GM19328 (cell line): ENCODE results near the gene CERS5.
A peak's percentile ranks its signal among the peaks of the same experiment; 100 is the strongest.
"Not testable (repeated sequence)": the region's sequence is repeated elsewhere in the genome, so short reads cannot be mapped to it uniquely, and the experiment has no call there.

ENCODE experiments used
- ATAC-seq: cut with Tn5 transposase; IDR thresholded peaks from one replicate; pipeline ENCODE4 v1.9.1; 2021; ENCODE audit warnings: mild to moderate bottlenecking, moderate library complexity; ENCODE audit not compliant: unreplicated experiment

Gene CERS5

GRCh38 chr12:50104417-50105366 is 62.5 kb downstream of the CERS5 start:
- no peak for ATAC-seq

DNA sequence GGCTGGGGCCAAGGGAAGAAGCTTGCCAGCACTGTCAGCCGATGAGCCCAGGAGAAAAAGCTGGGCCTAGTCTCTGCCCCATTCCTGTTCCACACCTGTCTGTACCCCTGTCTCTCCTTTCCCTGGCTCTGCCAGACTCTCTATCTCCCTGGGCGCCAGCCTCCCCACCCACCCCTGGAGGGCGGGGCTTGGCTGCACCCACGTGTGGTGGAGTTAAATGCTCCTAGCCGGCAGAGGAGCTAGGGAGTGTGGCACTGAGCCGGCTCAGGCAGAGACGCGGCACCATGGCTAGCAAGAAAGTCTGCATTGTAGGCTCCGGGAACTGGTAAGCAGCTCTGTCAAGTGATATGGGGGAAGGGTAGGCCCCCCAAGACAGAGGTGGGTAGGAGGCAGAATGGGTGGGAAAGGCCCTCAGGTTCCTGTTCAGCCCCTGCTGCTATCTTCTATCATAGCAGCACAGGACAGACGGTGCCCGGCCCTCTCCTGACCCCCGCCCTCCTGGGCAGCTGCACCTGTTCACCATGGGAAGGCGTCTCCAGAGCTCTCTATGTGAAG is 63.3 kb downstream of the CERS5 start, which contains the start of gene GPD1:
Gene GPD1 (plus strand): TSS at position 242 of the 555 bp plus-strand sequence. CDS start 43 bp downstream, at position 285.
- no peak for ATAC-seq

DNA sequence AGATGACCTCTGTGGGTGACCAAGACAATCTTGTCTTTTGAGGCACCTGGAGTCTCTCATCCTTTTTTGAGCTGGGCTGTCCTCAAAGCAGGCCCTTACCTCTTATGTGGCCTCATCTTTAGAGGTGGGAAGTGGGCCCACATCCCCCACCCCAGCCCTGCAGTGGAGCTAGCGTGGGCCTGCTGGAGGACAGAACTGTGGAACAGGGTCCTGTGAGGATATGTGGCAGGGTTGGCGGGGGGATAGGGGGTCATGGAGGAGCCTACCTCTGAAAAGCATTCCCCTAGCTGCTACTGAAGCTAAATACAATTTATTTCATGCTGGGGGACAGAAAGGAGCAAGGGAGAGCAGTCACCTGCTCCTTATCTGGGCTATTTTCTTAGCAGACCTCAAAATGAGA is 63.8 kb downstream of the CERS5 start:
- no peak for ATAC-seq

DNA sequence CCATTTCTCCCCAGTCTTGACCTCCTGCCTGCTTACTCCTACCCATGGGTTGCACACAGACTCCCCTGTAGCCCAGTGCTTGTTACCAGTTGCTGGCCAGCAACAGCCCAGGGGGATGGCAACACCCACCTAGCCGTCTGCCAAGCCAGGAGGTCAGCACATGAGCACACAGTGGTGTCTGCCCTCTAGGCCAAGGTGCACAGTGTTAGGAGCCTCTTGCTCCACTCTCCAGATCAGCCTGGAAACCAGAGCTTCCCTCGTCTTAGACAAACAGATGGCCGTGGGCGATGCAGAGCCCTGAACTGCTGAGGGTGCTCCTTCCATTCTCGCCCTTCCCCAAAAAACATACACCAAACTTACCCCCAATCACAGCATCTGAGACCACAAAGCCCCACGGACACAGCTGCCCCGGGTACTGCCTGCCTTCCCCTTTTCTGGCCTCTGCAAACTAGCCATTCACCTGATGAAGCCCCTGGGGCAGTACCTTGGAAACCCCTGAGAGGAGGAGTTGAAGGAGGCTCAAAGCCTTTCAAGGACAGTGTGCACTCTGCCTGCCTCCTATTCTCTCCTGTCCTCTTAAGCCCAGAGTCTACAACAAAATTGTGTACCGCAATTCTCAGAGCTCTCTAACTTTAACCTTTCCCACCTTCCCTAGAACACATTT is 64.4 kb downstream of the CERS5 start:
- ATAC-seq = no peak

DNA sequence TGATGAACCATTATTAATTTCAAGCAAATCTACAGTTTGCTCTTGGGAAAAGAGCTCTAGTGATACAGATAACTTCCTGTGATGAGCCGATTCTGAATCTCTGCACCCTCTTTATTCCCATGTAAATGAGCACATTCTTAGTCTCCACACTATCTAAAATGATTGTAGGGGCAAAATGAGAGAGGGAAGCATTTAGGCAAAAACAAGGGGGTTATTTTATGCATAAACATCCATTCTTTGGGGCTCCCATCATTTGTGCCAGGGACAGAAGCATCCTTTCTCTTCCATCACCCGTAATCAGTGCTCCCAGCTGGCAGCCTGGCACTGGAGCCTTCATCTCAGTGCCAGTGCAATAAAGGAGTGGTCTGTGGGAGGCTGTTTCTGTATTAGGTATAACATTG is 65.0 kb downstream of the CERS5 start:
- ATAC-seq = no peak

DNA sequence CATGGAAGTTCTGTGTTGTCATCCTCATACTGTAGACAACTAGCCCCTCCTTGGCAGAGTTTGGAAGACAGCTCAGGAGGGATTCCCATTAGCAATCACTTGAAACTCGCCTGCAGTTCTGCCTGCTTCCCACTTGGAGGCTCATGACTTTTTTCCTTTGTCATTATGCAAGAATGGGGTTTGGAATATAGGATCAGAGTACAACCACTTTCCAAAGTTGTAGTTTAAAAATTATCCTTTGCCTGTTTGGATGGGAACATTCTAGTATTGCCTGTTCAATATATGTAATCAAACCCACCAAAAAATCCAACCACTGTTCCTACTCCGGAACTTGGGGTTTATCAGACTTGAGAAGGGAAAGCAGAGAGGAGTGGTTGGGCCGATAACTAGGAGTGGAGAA is 65.5 kb downstream of the CERS5 start:
- ATAC-seq = no peak

DNA sequence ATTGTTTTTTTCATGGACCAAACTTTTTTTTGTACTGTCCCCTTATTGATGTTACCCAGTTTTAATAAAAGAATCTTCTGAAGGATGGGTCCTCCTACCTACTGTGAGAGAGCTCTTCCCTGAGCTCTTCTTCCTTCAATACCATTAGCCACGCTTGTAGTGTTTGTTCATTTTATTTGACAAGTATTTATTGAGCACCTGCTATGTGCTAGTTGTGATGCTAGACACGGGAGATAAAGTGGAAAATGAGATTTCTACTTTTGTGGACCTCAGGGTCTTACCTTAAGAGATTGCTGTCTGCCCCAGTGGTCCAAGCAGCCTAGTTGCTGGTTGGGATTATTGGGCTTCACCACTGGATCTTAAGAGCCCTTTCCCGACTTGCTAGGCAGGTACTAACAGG is 66.6 kb downstream of the CERS5 start:
- no peak for ATAC-seq

DNA sequence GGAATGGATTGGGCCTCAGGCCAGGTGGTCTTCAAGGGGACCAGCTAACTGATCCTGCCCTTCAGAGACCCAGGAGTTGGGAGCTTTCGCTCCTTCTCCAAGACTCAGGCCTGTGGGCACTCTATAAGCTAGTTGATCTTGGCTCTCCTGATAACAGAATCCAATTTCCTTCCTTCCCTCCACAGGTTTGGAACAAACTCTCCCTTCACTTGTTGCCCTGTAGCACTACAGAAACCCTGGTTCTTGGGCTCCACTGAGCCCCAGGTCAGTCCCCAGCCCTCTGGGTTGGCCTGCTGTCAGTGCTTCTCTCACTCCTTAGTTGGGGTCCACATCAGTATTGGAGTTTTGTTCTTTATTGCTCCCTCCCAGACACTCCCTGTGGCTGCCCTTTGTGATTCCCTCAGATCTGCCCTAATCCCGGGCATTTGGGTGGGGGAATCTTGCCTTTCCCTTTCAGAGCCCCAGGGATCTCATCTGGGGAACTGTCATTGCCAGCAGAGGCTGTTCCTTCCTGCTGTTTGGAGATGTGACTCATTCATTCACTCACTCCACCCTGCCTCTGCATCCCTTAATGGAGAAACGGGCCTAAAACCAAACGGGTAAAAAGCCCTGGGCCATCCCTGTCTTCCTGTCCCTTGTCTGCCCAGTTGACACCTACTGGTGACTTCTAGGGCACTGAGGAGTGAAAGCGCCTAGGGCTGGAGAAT is 67.7 kb downstream of the CERS5 start:
- ATAC-seq = no peak

DNA sequence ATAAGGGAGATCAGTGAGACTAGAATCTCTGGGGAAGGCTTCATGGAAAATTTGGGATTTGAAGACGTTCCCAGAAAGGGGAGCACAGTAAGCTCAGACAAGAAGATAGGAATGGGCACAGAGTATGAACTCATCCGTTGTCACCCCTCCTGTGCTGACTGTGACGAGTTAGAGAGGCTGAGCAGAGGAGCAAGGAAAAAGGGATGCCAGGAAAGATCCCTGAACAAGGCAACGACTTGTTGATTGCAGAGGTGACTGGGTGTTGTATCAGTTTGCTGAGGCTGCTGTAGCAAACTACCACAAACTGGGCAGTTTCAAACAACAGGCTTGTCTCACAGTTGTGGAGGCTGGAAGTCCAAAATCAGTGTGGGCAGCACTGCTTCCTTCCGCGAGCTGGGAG is 69.2 kb downstream of the CERS5 start:
- ATAC-seq = no peak

DNA sequence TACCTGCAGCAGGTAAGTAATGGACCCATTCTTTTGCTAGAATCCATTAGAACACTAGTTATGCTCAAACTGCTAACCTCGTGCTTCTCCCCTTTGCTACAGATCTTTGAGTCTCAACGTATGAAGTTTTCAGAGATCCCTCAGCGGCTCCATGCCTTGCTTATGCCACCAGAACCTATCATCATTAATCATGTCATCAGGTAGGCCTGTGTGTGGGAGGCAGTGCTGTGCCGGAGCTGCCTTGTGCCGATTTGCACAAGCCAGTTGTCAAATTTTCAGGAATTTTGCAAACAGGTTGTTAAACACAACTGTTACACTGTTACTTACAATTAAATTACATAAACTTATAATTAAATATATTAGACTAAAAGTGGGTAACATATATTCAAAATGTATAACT is 76.8 kb downstream of the CERS5 start:
- no peak for ATAC-seq

DNA sequence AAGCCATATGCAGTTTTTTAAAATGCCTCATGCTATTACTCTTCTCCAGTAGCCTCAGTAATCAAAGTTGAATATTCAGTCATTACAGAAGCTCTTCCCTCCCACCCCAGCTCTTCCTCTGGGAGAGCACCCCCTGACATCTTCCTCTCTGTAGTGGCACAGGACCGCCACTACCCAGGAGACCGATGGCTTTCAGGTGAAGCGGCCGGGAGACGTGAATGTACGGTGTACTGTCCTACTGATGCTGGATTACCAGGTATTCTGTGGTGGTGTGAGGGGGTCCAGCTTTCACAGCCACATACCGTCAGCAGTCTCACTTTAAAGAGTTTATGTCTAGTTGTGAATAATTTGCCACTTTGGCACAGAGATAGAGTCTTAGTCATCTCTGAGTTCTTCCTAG is 77.4 kb downstream of the CERS5 start:
- no peak for ATAC-seq

DNA sequence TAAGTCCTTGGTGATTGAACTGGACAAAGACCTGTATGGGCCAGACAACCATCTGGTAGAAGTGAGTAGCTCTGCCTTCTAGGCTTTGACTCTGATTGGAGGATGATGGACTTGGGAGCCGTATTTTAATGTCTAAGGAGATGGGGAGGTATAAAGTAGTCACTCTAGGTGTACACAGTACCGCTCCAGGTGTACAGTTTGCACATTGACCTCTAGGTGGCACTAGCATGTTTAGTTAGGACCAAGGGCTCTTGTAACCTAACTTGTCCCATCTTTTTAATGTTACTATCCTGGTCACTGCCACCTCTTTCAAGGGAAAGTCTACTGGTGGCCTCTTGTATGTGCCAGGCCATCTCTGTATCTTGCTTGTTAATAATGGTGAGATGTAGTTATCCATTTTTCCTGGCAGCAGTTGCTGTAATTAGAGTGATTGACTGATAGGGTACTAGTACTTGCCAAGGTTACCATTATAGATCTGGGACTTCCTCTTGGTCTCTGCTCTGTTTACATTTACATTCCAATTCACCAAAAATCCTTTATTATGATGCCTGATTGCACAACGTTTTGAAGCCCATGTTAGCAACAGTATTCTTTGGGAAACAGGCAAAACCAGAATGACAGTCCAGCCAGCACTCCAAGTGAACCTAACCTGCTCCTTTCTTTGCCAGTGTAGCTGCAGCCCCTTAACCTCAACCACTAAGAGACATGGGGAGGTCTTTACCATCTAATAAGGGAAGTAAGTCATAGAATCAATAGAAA is 78.4 kb downstream of the CERS5 start:
- ATAC-seq = no peak

- ATAC-seq = no peak
Measured at GRCh38 chr12:50087995-50088394, 79.2 kb downstream of the CERS5 start.

DNA sequence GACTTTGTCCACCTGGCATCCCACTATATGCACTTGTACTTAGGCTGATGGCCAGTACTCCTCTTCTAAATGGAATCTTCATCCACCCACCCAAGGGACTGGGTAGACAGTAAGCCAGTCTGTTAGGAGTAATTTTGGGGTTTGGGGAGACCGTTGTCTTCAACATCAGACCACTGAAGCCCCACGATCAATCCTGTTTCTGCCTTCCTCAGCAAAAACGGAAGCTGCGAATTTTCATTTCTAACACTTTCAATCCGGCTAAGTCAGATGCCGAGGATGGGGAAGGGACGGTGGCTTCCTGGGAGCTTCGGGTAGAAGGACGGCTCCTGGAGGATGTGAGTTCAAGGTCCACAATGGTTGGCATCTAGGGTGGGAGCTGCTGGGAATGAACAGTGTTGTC is 80.0 kb downstream of the CERS5 start:
- ATAC-seq = no peak

GRCh38 chr12:50086148-50086547 is 81.0 kb downstream of the CERS5 start:
- ATAC-seq = no peak

DNA sequence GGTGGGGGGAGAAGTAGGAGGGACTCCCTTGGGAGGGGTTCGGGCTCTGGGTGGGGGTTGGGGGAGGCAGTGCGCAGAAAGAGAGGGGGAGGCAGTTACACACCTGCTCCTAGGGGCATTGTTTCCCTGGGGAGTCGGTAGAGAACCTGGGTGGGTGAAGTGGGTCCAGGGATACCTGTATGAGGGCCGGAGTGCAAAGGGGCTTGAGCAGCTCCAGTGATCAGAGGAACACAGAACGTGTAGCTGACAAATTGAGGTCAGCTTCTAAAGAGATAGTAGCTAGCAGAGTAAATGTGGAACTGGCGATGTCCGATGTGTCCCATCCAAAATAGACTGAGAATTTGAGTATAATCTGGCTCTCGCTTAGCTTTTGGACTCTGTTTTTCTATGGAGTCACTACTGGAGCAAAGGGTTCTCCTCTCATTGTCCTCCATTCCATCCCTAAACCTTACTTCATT is 81.5 kb downstream of the CERS5 start:
- ATAC-seq = no peak

- peak; percentile 81 for ATAC-seq
Measured at GRCh38 chr12:50084775-50085614, 82.2 kb downstream of the CERS5 start, which contains the start of gene SMARCD1. TSS of gene SMARCD1 (plus strand) at chr12:50085342. CDS start at chr12:50085370, 28 bp downstream.

DNA sequence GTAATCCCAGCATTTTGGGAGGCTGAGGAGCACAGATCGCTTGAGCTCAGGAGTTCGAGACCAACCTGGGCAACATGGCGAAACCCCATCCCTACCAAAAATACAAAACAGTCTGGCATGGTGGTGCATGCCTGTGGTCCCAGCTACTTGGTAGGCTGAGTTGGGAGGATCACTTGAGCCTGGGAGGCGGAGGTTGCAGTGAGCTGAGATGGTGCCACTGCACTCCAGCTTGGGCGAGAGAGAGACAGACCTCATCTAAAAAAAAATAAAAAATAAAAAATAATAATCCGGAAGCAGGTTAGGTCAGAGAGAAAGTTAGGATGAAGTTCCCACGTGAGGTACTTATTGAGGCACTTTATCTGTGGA is 82.8 kb downstream of the CERS5 start:
- ATAC-seq = not testable (repeated sequence)

GRCh38 chr12:50083301-50083700 is 83.9 kb downstream of the CERS5 start:
- no peak for ATAC-seq
